Erythroblast (primary cell): ENCODE data around the gene EXOC1L.

Experiments
- GATA1 ChIP-seq: IDR thresholded peaks from 2 replicates; pipeline ENCODE4 v1.6.1; 2011; ENCODE audit warnings: low read depth, mild to moderate bottlenecking, control low read depth, low read length, moderate library complexity
- POLR2A ChIP-seq: IDR thresholded peaks from 2 replicates; pipeline ENCODE4 v1.6.1; 2011; ENCODE audit warnings: mild to moderate bottlenecking, low read length

DNA sequence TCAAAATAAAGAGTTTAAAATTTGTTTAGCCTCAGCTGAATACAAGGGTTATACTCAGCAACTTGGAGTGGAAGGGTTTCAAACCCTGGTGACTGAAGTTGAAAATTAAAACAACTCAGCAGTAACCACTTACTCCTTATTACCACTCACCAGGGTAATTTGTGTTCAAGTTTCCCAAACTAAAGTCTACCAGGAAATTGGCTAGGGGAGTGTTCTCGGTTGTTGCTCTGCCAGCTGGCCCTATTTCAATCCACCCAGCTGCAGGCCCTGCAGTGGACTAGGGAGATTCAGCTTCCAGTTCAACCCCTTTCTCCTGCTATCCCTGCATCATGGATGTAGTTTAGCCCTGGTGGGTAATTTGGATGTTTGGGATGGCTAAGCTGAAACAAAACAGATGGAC lies 37.8 kb upstream of the EXOC1L start:
- no peak for TF ChIP-seq POLR2A
- no peak for TF ChIP-seq GATA1
